ENCODE measurements around the gene NCOA1. TPM values are rescaled to one million over a fixed set of nuclear protein-coding genes. Genes with fewer than 3 reads are reported as not detected.

Gene NCOA1
- polyA plus RNA-seq, 1 of the 3 experiments (the other 2 are of a cell fraction) = 10.7 TPM

GRCh38 chr2:24683408-24683807 lies 192.4 kb downstream of the NCOA1 start (continued):
- TF ChIP-seq SIN3A (IDR thresholded peaks at IDR 0.05; ENCODE audit: borderline replicate concordance, low read depth, low read length) = no peak
- TF ChIP-seq, protein P1, sequence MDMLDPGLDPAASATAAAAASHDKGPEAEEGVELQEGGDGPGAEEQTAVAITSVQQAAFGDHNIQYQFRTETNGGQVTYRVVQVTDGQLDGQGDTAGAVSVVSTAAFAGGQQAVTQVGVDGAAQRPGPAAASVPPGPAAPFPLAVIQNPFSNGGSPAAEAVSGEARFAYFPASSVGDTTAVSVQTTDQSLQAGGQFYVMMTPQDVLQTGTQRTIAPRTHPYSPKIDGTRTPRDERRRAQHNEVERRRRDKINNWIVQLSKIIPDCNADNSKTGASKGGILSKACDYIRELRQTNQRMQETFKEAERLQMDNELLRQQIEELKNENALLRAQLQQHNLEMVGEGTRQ (IDR thresholded peaks at IDR 0.05; ENCODE audit: borderline replicate concordance, low read depth, low read length) = no peak
- TF ChIP-seq CHD2 (IDR thresholded peaks at IDR 0.05; ENCODE audit: low read length, partially characterized antibody) = no peak
- TF ChIP-seq ELF1 (IDR thresholded peaks at IDR 0.05) = no peak
- no peak for TF ChIP-seq JUND (IDR thresholded peaks at IDR 0.05)

- peaks cover 8 to 13% of the 10 kb centered on the region in 2 experiments for H3K36me3 ChIP-seq (replicated peaks in 1 of 2; ENCODE audit: control insufficient read depth in 1 of 2, insufficient read depth in 2 of 2, low read length in 1 of 2)
- TF ChIP-seq, protein P2, sequence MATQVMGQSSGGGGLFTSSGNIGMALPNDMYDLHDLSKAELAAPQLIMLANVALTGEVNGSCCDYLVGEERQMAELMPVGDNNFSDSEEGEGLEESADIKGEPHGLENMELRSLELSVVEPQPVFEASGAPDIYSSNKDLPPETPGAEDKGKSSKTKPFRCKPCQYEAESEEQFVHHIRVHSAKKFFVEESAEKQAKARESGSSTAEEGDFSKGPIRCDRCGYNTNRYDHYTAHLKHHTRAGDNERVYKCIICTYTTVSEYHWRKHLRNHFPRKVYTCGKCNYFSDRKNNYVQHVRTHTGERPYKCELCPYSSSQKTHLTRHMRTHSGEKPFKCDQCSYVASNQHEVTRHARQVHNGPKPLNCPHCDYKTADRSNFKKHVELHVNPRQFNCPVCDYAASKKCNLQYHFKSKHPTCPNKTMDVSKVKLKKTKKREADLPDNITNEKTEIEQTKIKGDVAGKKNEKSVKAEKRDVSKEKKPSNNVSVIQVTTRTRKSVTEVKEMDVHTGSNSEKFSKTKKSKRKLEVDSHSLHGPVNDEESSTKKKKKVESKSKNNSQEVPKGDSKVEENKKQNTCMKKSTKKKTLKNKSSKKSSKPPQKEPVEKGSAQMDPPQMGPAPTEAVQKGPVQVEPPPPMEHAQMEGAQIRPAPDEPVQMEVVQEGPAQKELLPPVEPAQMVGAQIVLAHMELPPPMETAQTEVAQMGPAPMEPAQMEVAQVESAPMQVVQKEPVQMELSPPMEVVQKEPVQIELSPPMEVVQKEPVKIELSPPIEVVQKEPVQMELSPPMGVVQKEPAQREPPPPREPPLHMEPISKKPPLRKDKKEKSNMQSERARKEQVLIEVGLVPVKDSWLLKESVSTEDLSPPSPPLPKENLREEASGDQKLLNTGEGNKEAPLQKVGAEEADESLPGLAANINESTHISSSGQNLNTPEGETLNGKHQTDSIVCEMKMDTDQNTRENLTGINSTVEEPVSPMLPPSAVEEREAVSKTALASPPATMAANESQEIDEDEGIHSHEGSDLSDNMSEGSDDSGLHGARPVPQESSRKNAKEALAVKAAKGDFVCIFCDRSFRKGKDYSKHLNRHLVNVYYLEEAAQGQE (IDR thresholded peaks at IDR 0.05; ENCODE audit: low read depth, low read length) = no peak
- TF ChIP-seq CTCF (IDR thresholded peaks at IDR 0.05) (no peak), TEAD4 (IDR thresholded peaks at IDR 0.05; ENCODE audit: borderline replicate concordance, insufficient read depth) (no peak), IRF3 (IDR thresholded peaks at IDR 0.05; ENCODE audit: low read depth, low read length) (no peak), RCOR1 (IDR thresholded peaks at IDR 0.05; ENCODE audit: low read length) (no peak), EZH2phosphoT487 (IDR thresholded peaks at IDR 0.05; ENCODE audit: borderline replicate concordance, low read depth) (no peak)
- no peaks in the 10 kb centered on the region for H3K9me2 ChIP-seq
- H3K9me3 ChIP-seq = no peaks in the 10 kb centered on the region
- H3K9ac ChIP-seq = no peak overlapping the region
- no peaks in the 10 kb centered on the region for H3F3A ChIP-seq (replicated peaks; ENCODE audit: insufficient read depth)
- no peaks in the 10 kb centered on the region for H4K20me1 ChIP-seq (ENCODE audit: insufficient read depth)
- no peak overlapping the region for H3K4me3 ChIP-seq (ENCODE audit: low read depth in 2 of 2, low read length in 1 of 2)
- no peak overlapping the region for H2AFZ ChIP-seq (ENCODE audit: low read depth)
- peaks cover 4% of the 10 kb centered on the region; the same call in 1 of the 2 replicates for H3K79me2 ChIP-seq (ENCODE audit: insufficient read depth)
- no peak overlapping the region for H3K4me2 ChIP-seq
- DNase-seq = no peak
- no peaks in the 10 kb centered on the region for H3K27me3 ChIP-seq (ENCODE audit: insufficient read depth)
- ChIA-PET CTCF (interaction anchor here (1.5 kb wide), 1 partner anchor 20 kb away, joined by 4 read pairs; no protein-coding TSS in a partner anchor), POLR2A (no interaction called here)
- WGBS (ENCODE audit: low lambda C conversion rate) = 93% methylated on average over 4 of the region's 4 CpGs
- no peak overlapping the region for H3K27ac ChIP-seq (ENCODE audit: low read depth in 2 of 2, low read length in 1 of 2)
- peaks cover 0 to 3% of the 10 kb centered on the region in 2 experiments; a peak in 2 of 4 replicates for H3K4me1 ChIP-seq (ENCODE audit: control insufficient read depth in 1 of 2, insufficient read depth in 2 of 2, low read depth in 1 of 2, low read length in 1 of 2)
These were observed 199.5 kb downstream of the NCOA1 start for GRCh38 chr2:24690524-24690923.
